Thoracic aorta (tissue), 2 donors: ENCODE measurements around the gene CARD8. TPM values are rescaled to one million over a fixed set of nuclear protein-coding genes. Genes with fewer than 3 reads are reported as not detected.

Source experiments
- ATAC-seq: fragments of 150-250 bp; one replicate; pipeline ENCODE4 v1.8.0; 2017; ENCODE audit warnings: low read depth; ENCODE audit not compliant: insufficient number of reproducible peaks, low FRiP score
- DNase-seq: peaks from one replicate; pipeline ENCODE4 v3.0.0-alpha.2; 2020; ENCODE audit warnings: low spot score
- H3K27ac ChIP-seq, 2 donors: fragments of 200-600 bp; sonication (generic); 1 replicate in 1 of 2; 2 replicates in 1 of 2; pipeline ENCODE4 v1.5.1; 2016; ENCODE audit warnings: mild to moderate bottlenecking in 2 of 2, moderate library complexity in 2 of 2
- H3K27me3 ChIP-seq: fragments of 200-600 bp; sonication (generic); replicated peaks from 2 replicates; pipeline ENCODE4 v1.6.0; 2016; ENCODE audit warnings: mild to moderate bottlenecking; ENCODE audit not compliant: insufficient read depth
- H3K36me3 ChIP-seq: fragments of 200-600 bp; sonication (generic); one replicate; pipeline ENCODE4 v1.5.1; 2016
- H3K4me1 ChIP-seq, 2 donors: fragments of 200-600 bp; sonication (generic); 1 replicate in 1 of 2; 2 replicates in 1 of 2; pipeline versions ENCODE4 v1.5.1 to v1.6.0; 2016; ENCODE audit warnings: low read depth in 2 of 2, mild to moderate bottlenecking in 1 of 2; ENCODE audit not compliant: control insufficient read depth in 1 of 2
- H3K4me3 ChIP-seq: fragments of 200-600 bp; sonication (generic); 2 replicates; pipeline ENCODE4 v1.5.1; 2016; ENCODE audit warnings: mild to moderate bottlenecking
- H3K9me3 ChIP-seq: fragments of 200-600 bp; sonication (generic); 2 replicates; pipeline ENCODE4 v1.5.1; 2016
- total RNA-seq, 2 donors: library from RNA; depleted of rRNA; stranded (reverse); fragments of >200 nt; gene quantifications; one replicate each; pipeline versions ENCODE4 v1.1.0 to v1.2.3, GENCODE V29; 2016
- TF ChIP-seq, protein P1 (sequence below): fragments of 200-600 bp; sonication (generic); IDR thresholded peaks from one replicate; pipeline ENCODE4 v1.5.1; 2019; ENCODE audit warnings: antibody characterized with exemption

CARD8 gene
- total RNA-seq, 2 donors from 2014 or later: 40.8 to 50.9 TPM

DNA sequence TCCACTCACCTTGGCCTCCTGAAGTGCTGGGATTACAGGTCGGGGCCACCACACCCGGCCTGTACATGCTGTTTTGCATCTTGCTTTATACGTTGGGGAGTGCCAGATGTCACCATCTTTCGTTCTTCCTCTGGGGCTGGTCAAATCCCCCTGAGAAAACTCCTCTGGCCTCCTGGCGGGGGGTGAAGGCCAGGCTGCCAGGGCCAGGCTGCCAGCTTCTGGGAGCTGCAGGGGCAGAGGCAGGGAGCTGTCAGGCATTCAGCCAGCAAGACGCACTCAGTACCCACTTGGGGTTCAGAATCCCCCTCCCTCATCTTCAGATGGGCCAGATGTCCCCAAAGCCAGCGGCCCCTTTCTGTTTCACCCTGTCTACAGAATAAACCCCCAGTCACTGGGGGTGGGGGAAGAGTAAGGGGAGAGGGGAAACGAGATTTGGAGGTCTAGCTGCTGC, 69.1 kb downstream of the CARD8 start:
- ATAC-seq (no peak), DNase-seq (no peak)
- H3K27me3 ChIP-seq: no peaks in the 10 kb centered on the region
- H3K27ac ChIP-seq: no peak overlapping the region
- H3K4me3 ChIP-seq: no peak overlapping the region
- TF ChIP-seq, protein P1, sequence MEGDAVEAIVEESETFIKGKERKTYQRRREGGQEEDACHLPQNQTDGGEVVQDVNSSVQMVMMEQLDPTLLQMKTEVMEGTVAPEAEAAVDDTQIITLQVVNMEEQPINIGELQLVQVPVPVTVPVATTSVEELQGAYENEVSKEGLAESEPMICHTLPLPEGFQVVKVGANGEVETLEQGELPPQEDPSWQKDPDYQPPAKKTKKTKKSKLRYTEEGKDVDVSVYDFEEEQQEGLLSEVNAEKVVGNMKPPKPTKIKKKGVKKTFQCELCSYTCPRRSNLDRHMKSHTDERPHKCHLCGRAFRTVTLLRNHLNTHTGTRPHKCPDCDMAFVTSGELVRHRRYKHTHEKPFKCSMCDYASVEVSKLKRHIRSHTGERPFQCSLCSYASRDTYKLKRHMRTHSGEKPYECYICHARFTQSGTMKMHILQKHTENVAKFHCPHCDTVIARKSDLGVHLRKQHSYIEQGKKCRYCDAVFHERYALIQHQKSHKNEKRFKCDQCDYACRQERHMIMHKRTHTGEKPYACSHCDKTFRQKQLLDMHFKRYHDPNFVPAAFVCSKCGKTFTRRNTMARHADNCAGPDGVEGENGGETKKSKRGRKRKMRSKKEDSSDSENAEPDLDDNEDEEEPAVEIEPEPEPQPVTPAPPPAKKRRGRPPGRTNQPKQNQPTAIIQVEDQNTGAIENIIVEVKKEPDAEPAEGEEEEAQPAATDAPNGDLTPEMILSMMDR: no peak
- no peaks in the 10 kb centered on the region for H3K9me3 ChIP-seq
- H3K4me1 ChIP-seq: no peaks in the 10 kb centered on the region
- H3K36me3 ChIP-seq: peaks cover 3% of the 10 kb centered on the region

DNA sequence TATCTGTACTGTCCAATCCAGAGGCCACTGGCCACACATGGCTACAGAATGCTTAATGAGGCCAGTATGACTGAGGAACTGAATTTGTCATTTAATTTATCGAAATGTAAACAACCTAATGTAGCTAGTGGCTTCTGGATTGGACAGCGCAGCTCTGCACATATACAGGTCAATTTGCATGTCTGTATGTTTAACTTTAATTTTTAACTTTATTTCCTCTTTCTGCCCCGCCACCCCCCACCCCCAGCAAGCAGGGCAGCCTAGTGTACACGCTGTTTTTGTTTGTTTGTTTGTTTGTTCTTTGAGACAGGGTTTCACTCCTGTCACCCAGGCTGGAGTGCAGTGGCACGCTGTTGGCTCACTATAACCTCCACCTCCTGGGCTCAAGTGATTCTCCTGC, 69.7 kb downstream of the CARD8 start:
- no peak for DNase-seq
- TF ChIP-seq, protein P1: no peak
- peaks cover 4% of the 10 kb centered on the region for H3K9me3 ChIP-seq
- peaks cover 3% of the 10 kb centered on the region for H3K36me3 ChIP-seq
- no peak overlapping the region for H3K4me3 ChIP-seq
- ATAC-seq: no peak
- no peak overlapping the region for H3K27ac ChIP-seq
- H3K27me3 ChIP-seq: no peaks in the 10 kb centered on the region
- no peaks in the 10 kb centered on the region for H3K4me1 ChIP-seq

DNA sequence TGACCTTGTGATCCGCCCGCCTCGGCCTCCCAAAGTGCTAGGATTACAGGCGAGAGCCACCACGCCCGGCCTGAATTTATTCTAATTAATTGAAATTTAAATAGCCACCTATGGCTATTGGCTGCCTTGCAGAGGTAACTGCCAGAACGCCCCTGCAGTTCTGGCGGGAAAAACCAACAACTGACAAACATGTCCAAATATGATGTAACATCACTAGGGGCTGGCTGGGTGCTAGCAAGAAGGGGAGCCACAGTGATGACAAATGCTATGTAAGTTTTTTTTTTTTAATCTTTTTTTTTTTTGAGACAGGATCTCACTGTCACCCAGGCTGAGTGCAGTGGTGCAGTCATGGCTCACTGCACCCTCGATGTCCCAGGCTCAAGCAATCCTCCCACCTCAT, 72.4 kb downstream of the CARD8 start:
- ATAC-seq: no peak
- no peaks in the 10 kb centered on the region for H3K27me3 ChIP-seq
- TF ChIP-seq, protein P1: no peak
- H3K36me3 ChIP-seq: peaks cover 3% of the 10 kb centered on the region
- no peaks in the 10 kb centered on the region for H3K4me1 ChIP-seq
- H3K27ac ChIP-seq: no peak overlapping the region
- no peak for DNase-seq
- peaks cover 6% of the 10 kb centered on the region for H3K9me3 ChIP-seq
- no peak overlapping the region for H3K4me3 ChIP-seq

- H3K4me1 ChIP-seq: no peaks in the 10 kb centered on the region
- no peak for ATAC-seq
- no peak overlapping the region for H3K27ac ChIP-seq
- H3K9me3 ChIP-seq: peaks cover 6% of the 10 kb centered on the region
- peaks cover 3% of the 10 kb centered on the region for H3K36me3 ChIP-seq
- no peaks in the 10 kb centered on the region for H3K27me3 ChIP-seq
- DNase-seq: no peak
- no peak overlapping the region for H3K4me3 ChIP-seq
- TF ChIP-seq, protein P1: no peak
Measured at GRCh38 chr19:48182434-48182833, 73.3 kb downstream of the CARD8 start.

DNA sequence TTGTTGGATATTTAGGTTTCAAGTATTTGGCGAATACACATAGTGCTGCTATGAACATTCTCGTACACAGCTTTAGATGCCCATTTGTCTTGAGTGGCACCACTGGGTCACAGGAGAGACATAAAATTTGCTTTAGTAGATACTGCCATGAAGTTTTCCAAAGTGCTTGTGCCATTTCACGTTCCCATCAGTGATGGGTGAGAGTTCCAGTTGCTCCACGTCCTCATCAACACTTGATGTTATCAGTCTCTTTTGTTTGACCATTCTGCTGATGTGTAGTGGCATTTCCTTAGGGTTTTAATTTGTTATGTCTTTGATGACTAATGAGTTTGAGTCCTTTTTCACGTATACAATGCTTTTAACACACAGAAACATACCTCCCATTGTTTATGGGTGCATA, 74.2 kb downstream of the CARD8 start:
- Histone ChIP-seq H3K36me3 (peaks cover 3% of the 10 kb centered on the region), H3K4me1 (no peaks in the 10 kb centered on the region), H3K27me3 (no peaks in the 10 kb centered on the region), H3K27ac (no peak overlapping the region), H3K4me3 (no peak overlapping the region), H3K9me3 (peaks cover 6% of the 10 kb centered on the region)
- TF ChIP-seq, protein P1: no peak
- DNase-seq (no peak), ATAC-seq (no peak)
